ENCODE data around the gene CHST14.
"Not testable (repeated sequence)": the region's sequence is repeated elsewhere in the genome, so short reads cannot be mapped to it uniquely, and the experiment has no call there.

Gene CHST14

GRCh38 chr15:40439960-40440742, 30.6 kb upstream of the CHST14 start:
- intact Hi-C loops (cut with DNase I): no loop called here
- DNase-seq: peak in 30 of 42 donors; percentile 24 to 82 (median 46)

GRCh38 chr15:40440743-40441564, 29.8 kb upstream of the CHST14 start, which contains the start of gene BAHD1:
TSS of gene BAHD1 (plus strand) at chr15:40440953. CDS start at chr15:40458465, 17,512 bp downstream.
- DNase-seq: peak; percentile 93 to 100 (median 99)
- intact Hi-C loops (cut with DNase I): no loop called here

GRCh38 chr15:40441565-40442531, 28.9 kb upstream of the CHST14 start:
- intact Hi-C loops (cut with DNase I): no loop called here
- peak in 13 of 42 donors; percentile 19 to 54 (median 29) for DNase-seq

- intact Hi-C loops (cut with DNase I): no loop called here
- DNase-seq: no peak
Observed at GRCh38 chr15:40443255-40443654, 27.5 kb upstream of the CHST14 start.

- DNase-seq: no peak
- intact Hi-C loops (cut with DNase I): no loop called here
Observed at GRCh38 chr15:40443846-40444245, 26.9 kb upstream of the CHST14 start.

GRCh38 chr15:40444736-40445135, 26.0 kb upstream of the CHST14 start:
- DNase-seq: no peak
- intact Hi-C loops (cut with DNase I): no loop called here

- DNase-seq: no peak
- intact Hi-C loops (cut with DNase I): no loop called here
Observed at GRCh38 chr15:40445421-40445922, 25.3 kb upstream of the CHST14 start.

GRCh38 chr15:40446144-40446543, 24.6 kb upstream of the CHST14 start:
- intact Hi-C loops (cut with DNase I): no loop called here
- DNase-seq: no peak

GRCh38 chr15:40448354-40448753, 22.4 kb upstream of the CHST14 start:
- intact Hi-C loops (cut with DNase I): no loop called here
- DNase-seq: no peak

- intact Hi-C loops (cut with DNase I): no loop called here
- DNase-seq: no peak
Observed at GRCh38 chr15:40449275-40449674, 21.5 kb upstream of the CHST14 start.

- intact Hi-C loops (cut with DNase I): loop anchor here (10.0 kb wide), 1 partner anchor 125 kb away; no protein-coding TSS in a partner anchor
- no peak for DNase-seq
Observed at GRCh38 chr15:40450047-40450446, 20.7 kb upstream of the CHST14 start.

GRCh38 chr15:40451527-40452158, 19.1 kb upstream of the CHST14 start:
- intact Hi-C loops (cut with DNase I): loop anchor here (10.0 kb wide), 1 partner anchor 123 kb away; no protein-coding TSS in a partner anchor
- DNase-seq: no peak

- intact Hi-C loops (cut with DNase I): loop anchor here (10.0 kb wide), 1 partner anchor 122 kb away; no protein-coding TSS in a partner anchor
- DNase-seq: no peak
Observed at GRCh38 chr15:40452296-40453090, 18.3 kb upstream of the CHST14 start.

- intact Hi-C loops (cut with DNase I): loop anchor here (10.0 kb wide), 1 partner anchor 121 kb away; no protein-coding TSS in a partner anchor
- DNase-seq: not testable (repeated sequence)
Observed at GRCh38 chr15:40453941-40454340, 16.8 kb upstream of the CHST14 start.

GRCh38 chr15:40454904-40455391, 15.8 kb upstream of the CHST14 start:
- peak in 13 of 42 donors; percentile 15 to 56 (median 42) for DNase-seq
- intact Hi-C loops (cut with DNase I): loop anchor here (10.0 kb wide), 1 partner anchor 120 kb away; no protein-coding TSS in a partner anchor

- no peak for DNase-seq
- intact Hi-C loops (cut with DNase I): loop anchor here (10.0 kb wide), 1 partner anchor 118 kb away; no protein-coding TSS in a partner anchor
Observed at GRCh38 chr15:40456299-40456712, 14.5 kb upstream of the CHST14 start.

- intact Hi-C loops (cut with DNase I): loop anchor here (10.0 kb wide), 1 partner anchor 118 kb away; no protein-coding TSS in a partner anchor
- no peak for DNase-seq
Observed at GRCh38 chr15:40456738-40457137, 14.0 kb upstream of the CHST14 start.

Data from head of caudate nucleus (tissue), 42 donors.